ENCODE results near the gene GPC6. TPM values are rescaled to one million over a fixed set of nuclear protein-coding genes. Genes with fewer than 3 reads are reported as not detected.

Gene GPC6
- polyA plus RNA-seq, 1 donor (not counting 4 experiments of a cell fraction or from before 2014, with no cell fraction given) = 0.42 TPM

DNA sequence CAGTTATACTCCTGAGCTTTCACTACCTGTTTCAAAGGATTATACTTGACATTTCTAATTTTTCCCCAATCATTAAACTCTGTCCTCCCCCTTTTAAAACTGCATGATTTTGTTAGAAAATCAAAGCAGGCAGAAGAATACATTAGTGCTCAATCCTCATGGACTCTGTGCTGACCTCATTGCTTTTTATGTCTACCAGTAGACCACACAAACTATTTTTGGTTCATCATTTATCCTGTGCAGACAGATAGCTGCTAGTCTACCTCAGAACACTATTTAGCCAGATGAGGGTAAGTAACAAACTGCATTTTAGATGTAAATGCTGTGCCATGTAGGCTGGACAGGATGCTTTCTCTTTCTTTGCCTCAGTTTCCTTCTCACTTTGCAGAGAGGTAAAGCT lies 1016.9 kb downstream of the GPC6 start:
- no peak for FAIRE-seq
- H3K4me3 ChIP-seq (ENCODE audit: control insufficient read depth in 2 of 3, extremely low read depth in 1 of 3, insufficient read depth in 2 of 3, low read depth in 1 of 3, low read length in 3 of 3) = no peak overlapping the region
- dilution Hi-C loops (cut with MboI; ENCODE audit: extremely low pct_ligation_motif_present, low sequenced_read_pairs) = no loop called here
- DNase-seq (ENCODE audit: low read depth, low spot score) = no peak
- H3K4me1 ChIP-seq (ENCODE audit: control insufficient read depth, extremely low read depth, insufficient read depth, low read length) = no peaks in the 10 kb centered on the region
- H4K20me1 ChIP-seq (ENCODE audit: control insufficient read depth, extremely low read depth, insufficient read depth, low read length) = no peaks in the 10 kb centered on the region
- H3K4me2 ChIP-seq (ENCODE audit: control insufficient read depth, extremely low read depth, insufficient read depth, low read depth, low read length) = no peak overlapping the region
- H3K9ac ChIP-seq (ENCODE audit: control insufficient read depth, extremely low read depth, insufficient read depth, low read length) = no peak overlapping the region
- H2AFZ ChIP-seq (ENCODE audit: control insufficient read depth, low read length) = no peak overlapping the region
- no peaks in the 10 kb centered on the region for H3K27me3 ChIP-seq (ENCODE audit: control insufficient read depth, extremely low read depth, insufficient read depth, low read length)
- no peaks in the 10 kb centered on the region for H3K79me2 ChIP-seq (ENCODE audit: control insufficient read depth, insufficient read depth, low read length)
- H3K27ac ChIP-seq (ENCODE audit: control insufficient read depth, insufficient read depth, low read length) = no peak overlapping the region
- no peaks in the 10 kb centered on the region for H3K36me3 ChIP-seq (ENCODE audit: control insufficient read depth in 2 of 2, extremely low read depth in 1 of 2, insufficient read depth in 2 of 2, low read length in 2 of 2)
- no peaks in the 10 kb centered on the region for H3K9me1 ChIP-seq (ENCODE audit: control insufficient read depth, extremely low read depth, insufficient read depth, low read length)
- TF ChIP-seq, protein P1, sequence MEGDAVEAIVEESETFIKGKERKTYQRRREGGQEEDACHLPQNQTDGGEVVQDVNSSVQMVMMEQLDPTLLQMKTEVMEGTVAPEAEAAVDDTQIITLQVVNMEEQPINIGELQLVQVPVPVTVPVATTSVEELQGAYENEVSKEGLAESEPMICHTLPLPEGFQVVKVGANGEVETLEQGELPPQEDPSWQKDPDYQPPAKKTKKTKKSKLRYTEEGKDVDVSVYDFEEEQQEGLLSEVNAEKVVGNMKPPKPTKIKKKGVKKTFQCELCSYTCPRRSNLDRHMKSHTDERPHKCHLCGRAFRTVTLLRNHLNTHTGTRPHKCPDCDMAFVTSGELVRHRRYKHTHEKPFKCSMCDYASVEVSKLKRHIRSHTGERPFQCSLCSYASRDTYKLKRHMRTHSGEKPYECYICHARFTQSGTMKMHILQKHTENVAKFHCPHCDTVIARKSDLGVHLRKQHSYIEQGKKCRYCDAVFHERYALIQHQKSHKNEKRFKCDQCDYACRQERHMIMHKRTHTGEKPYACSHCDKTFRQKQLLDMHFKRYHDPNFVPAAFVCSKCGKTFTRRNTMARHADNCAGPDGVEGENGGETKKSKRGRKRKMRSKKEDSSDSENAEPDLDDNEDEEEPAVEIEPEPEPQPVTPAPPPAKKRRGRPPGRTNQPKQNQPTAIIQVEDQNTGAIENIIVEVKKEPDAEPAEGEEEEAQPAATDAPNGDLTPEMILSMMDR (optimal IDR thresholded peaks at IDR 0.05 in 1 of 3, IDR thresholded peaks at IDR 0.05 in 1 of 3, conservative IDR thresholded peaks at IDR 0.05 in 1 of 3; ENCODE audit: extremely low read depth in 1 of 3, insufficient read depth in 2 of 3, low read length in 3 of 3) = no peak
- no peak for TF ChIP-seq EZH2 (IDR thresholded peaks at IDR 0.05; ENCODE audit: low read length)
- no peaks in the 10 kb centered on the region for H3K9me3 ChIP-seq (ENCODE audit: control insufficient read depth, low read depth, low read length)

GRCh38 chr13:94246495-94246894 lies 1019.9 kb downstream of the GPC6 start:
- Histone ChIP-seq H3K36me3 (ENCODE audit: control insufficient read depth in 2 of 2, extremely low read depth in 1 of 2, insufficient read depth in 2 of 2, low read length in 2 of 2) (no peaks in the 10 kb centered on the region), H3K4me3 (ENCODE audit: control insufficient read depth in 2 of 3, extremely low read depth in 1 of 3, insufficient read depth in 2 of 3, low read depth in 1 of 3, low read length in 3 of 3) (no peak overlapping the region), H3K9me3 (ENCODE audit: control insufficient read depth, low read depth, low read length) (no peaks in the 10 kb centered on the region), H4K20me1 (ENCODE audit: control insufficient read depth, extremely low read depth, insufficient read depth, low read length) (no peaks in the 10 kb centered on the region), H3K4me1 (ENCODE audit: control insufficient read depth, extremely low read depth, insufficient read depth, low read length) (no peaks in the 10 kb centered on the region), H3K9ac (ENCODE audit: control insufficient read depth, extremely low read depth, insufficient read depth, low read length) (no peak overlapping the region), H3K79me2 (ENCODE audit: control insufficient read depth, insufficient read depth, low read length) (no peaks in the 10 kb centered on the region), H3K27ac (ENCODE audit: control insufficient read depth, insufficient read depth, low read length) (no peak overlapping the region), H3K9me1 (ENCODE audit: control insufficient read depth, extremely low read depth, insufficient read depth, low read length) (no peaks in the 10 kb centered on the region), H2AFZ (ENCODE audit: control insufficient read depth, low read length) (no peak overlapping the region), H3K4me2 (ENCODE audit: control insufficient read depth, extremely low read depth, insufficient read depth, low read depth, low read length) (no peak overlapping the region), H3K27me3 (ENCODE audit: control insufficient read depth, extremely low read depth, insufficient read depth, low read length) (no peaks in the 10 kb centered on the region)
- DNase-seq (ENCODE audit: low read depth, low spot score) = no peak
- no peak for FAIRE-seq
- TF ChIP-seq, protein P1 (optimal IDR thresholded peaks at IDR 0.05 in 1 of 3, IDR thresholded peaks at IDR 0.05 in 1 of 3, conservative IDR thresholded peaks at IDR 0.05 in 1 of 3; ENCODE audit: extremely low read depth in 1 of 3, insufficient read depth in 2 of 3, low read length in 3 of 3) = no peak
- TF ChIP-seq EZH2 (IDR thresholded peaks at IDR 0.05; ENCODE audit: low read length) = no peak
- dilution Hi-C loops (cut with MboI; ENCODE audit: extremely low pct_ligation_motif_present, low sequenced_read_pairs) = no loop called here

All from keratinocyte (primary cell).